IMR-90 (cell line): Measurements from ENCODE around the gene HIVEP3. TPM values are rescaled to one million over a fixed set of nuclear protein-coding genes. Genes with fewer than 3 reads are reported as not detected.
A peak's percentile ranks its signal among the peaks of the same experiment; 100 is the strongest.

Experiments
- ATAC-seq: fragments of 200-7000 bp; cut with Tn5 transposase; 2 replicates; pipeline ENCODE4 v1.9.1; 2020; ENCODE audit warnings: low read depth, mild to moderate bottlenecking, moderate library complexity
- BruUV-seq: library from RNA; stranded (reverse); fragments of 400-500 nt; replicated peaks from 2 replicates; lab custom pipeline; 2021; lab: Mats Ljungman, UMichigan
- CTCF ChIA-PET: fragments of 300-600 bp; formaldehyde crosslinking; extraction: SDS; loops from one replicate; lab custom pipeline; 2021; ENCODE audit warnings: antibody characterized with exemption; lab: Yijun Ruan, JAX
- POLR2A ChIA-PET: fragments of 300-600 bp; sonication (Branson Sonifier 250); formaldehyde crosslinking; loops from one replicate; lab custom pipeline; 2022; ENCODE audit warnings: antibody characterized with exemption; ENCODE audit not compliant: unreplicated experiment; lab: Charles Lee
- DNase-seq: peaks from one replicate; pipeline ENCODE4 v3.0.0; 2013
- H2AFZ ChIP-seq: replicated peaks from 2 replicates; pipeline ENCODE3; 2013; ENCODE audit warnings: low read length, mild to moderate bottlenecking; ENCODE audit not compliant: poor library complexity
- H2AK5ac ChIP-seq: 2 replicates; pipeline ENCODE4 v1.6.1; 2013; ENCODE audit warnings: low read depth, low read length, inconsistent platforms
- H2AK9ac ChIP-seq: replicated peaks from 2 replicates; pipeline ENCODE3; 2013; ENCODE audit warnings: mild to moderate bottlenecking, low read depth, low read length, moderate library complexity; ENCODE audit not compliant: poor library complexity
- H2BK120ac ChIP-seq: 2 replicates; pipeline ENCODE4 v1.6.1; 2013; ENCODE audit warnings: low read depth, low read length, inconsistent platforms
- H2BK15ac ChIP-seq: 3 replicates; pipeline ENCODE4 v1.6.1; 2013; ENCODE audit warnings: low read depth, low read length, inconsistent platforms
- H2BK20ac ChIP-seq: 2 replicates; pipeline ENCODE4 v1.6.1; 2013; ENCODE audit warnings: low read depth, mild to moderate bottlenecking, inconsistent platforms, low read length, moderate library complexity
- H2BK5ac ChIP-seq: 2 replicates; pipeline ENCODE4 v1.6.1; 2013; ENCODE audit warnings: mild to moderate bottlenecking, low read depth, low read length, inconsistent platforms; ENCODE audit not compliant: poor library complexity, severe bottlenecking
- H3K14ac ChIP-seq: replicated peaks from 2 replicates; pipeline ENCODE4 v1.6.1; 2013; ENCODE audit warnings: low read depth, low read length, inconsistent platforms
- H3K18ac ChIP-seq: 2 replicates; pipeline ENCODE4 v1.6.1; 2013; ENCODE audit warnings: low read depth, low read length, control low read depth
- H3K23ac ChIP-seq: 2 replicates; pipeline ENCODE4 v1.6.1; 2013; ENCODE audit warnings: low read depth, low read length, inconsistent platforms
- H3K27ac ChIP-seq: 2 replicates; pipeline ENCODE4 v1.5.1; 2013; ENCODE audit warnings: mild to moderate bottlenecking, control low read depth, low read length; ENCODE audit not compliant: insufficient read depth
- H3K27me3 ChIP-seq: 2 replicates; pipeline ENCODE4 v1.6.1; 2013; ENCODE audit warnings: low read length; ENCODE audit not compliant: control insufficient read depth, insufficient read depth
- H3K36me3 ChIP-seq: 2 replicates; pipeline ENCODE4 v1.6.1; 2013; ENCODE audit warnings: low read length, mixed read lengths; ENCODE audit not compliant: control insufficient read depth, insufficient read depth
- H3K4ac ChIP-seq: 2 replicates; pipeline ENCODE4 v1.6.1; 2013; ENCODE audit warnings: low read depth, low read length, inconsistent platforms
- H3K4me1 ChIP-seq: 2 replicates; pipeline ENCODE4 v1.6.1; 2013; ENCODE audit warnings: low read length, mixed read lengths; ENCODE audit not compliant: control insufficient read depth, insufficient read depth
- H3K4me2 ChIP-seq: 2 replicates; pipeline ENCODE4 v1.6.1; 2013; ENCODE audit warnings: low read depth, mild to moderate bottlenecking, control low read depth, low read length, moderate library complexity
- H3K4me3 ChIP-seq: 2 replicates; pipeline ENCODE4 v1.5.1; 2013; ENCODE audit warnings: low read depth, mild to moderate bottlenecking, control low read depth, low read length, moderate library complexity; ENCODE audit not compliant: insufficient read depth
- H3K56ac ChIP-seq: 2 replicates; pipeline ENCODE4 v1.6.1; 2013; ENCODE audit warnings: low read length, inconsistent platforms; ENCODE audit not compliant: insufficient read depth; ENCODE audit errors: extremely low read depth
- H3K79me1 ChIP-seq, 2 experiments: 2 replicates each; pipeline ENCODE4 v1.6.1; 2013; ENCODE audit warnings: low read length in 2 of 2, inconsistent platforms in 1 of 2, low read depth in 1 of 2
- H3K9ac ChIP-seq: 2 replicates; pipeline ENCODE4 v1.6.1; 2013; ENCODE audit warnings: low read depth, low read length, control low read depth
- H3K9me1 ChIP-seq: 2 replicates; pipeline ENCODE4 v1.6.1; 2013; ENCODE audit warnings: low read length, inconsistent platforms; ENCODE audit not compliant: insufficient read depth
- H3K9me3 ChIP-seq: 2 replicates; pipeline ENCODE4 v1.6.1; 2013; ENCODE audit warnings: low read length; ENCODE audit not compliant: control insufficient read depth, insufficient read depth
- H4K20me1 ChIP-seq: 2 replicates; pipeline ENCODE4 v1.6.1; 2013; ENCODE audit warnings: low read length, inconsistent platforms; ENCODE audit not compliant: insufficient read depth
- H4K5ac ChIP-seq: 2 replicates; pipeline ENCODE4 v1.6.1; 2013; ENCODE audit warnings: mild to moderate bottlenecking, low read depth, low read length, control low read depth
- H4K8ac ChIP-seq, 2 experiments: 2 replicates each; pipeline ENCODE4 v1.6.1; 2013; ENCODE audit warnings: low read depth in 2 of 2, low read length in 2 of 2, control low read depth in 1 of 2, inconsistent platforms in 1 of 2
- H4K91ac ChIP-seq: 2 replicates; pipeline ENCODE4 v1.6.1; 2013; ENCODE audit warnings: low read depth, low read length, inconsistent platforms; ENCODE audit not compliant: insufficient read depth
- BHLHE40 ChIP-seq: fragments of 150-350 bp; IDR thresholded peaks from 2 replicates; pipeline ENCODE4 v1.6.1; 2016; ENCODE audit warnings: mild to moderate bottlenecking, low read depth, low read length
- CEBPB ChIP-seq: IDR thresholded peaks from 2 replicates; pipeline ENCODE4 v1.6.1; 2012; ENCODE audit warnings: low read depth, low read length, improper control_type of control experiment
- CHD1 ChIP-seq: IDR thresholded peaks from 2 replicates; pipeline ENCODE4 v1.6.1; 2012; ENCODE audit warnings: low read depth, low read length, improper control_type of control experiment
- CTCF ChIP-seq: conservative IDR thresholded peaks from 2 replicates; pipeline ENCODE4 v1.5.1; 2012; ENCODE audit warnings: mild to moderate bottlenecking, low read depth, low read length, improper control_type of control experiment
- ELK1 ChIP-seq: fragments of 150-350 bp; IDR thresholded peaks from 2 replicates; pipeline ENCODE4 v1.6.1; 2016; ENCODE audit warnings: low read depth, mild to moderate bottlenecking, low read length, moderate library complexity, borderline replicate concordance
- FOS ChIP-seq: fragments of 150-350 bp; IDR thresholded peaks from 2 replicates; pipeline ENCODE4 v1.6.1; 2016; ENCODE audit warnings: low read depth, low read length
- MAFK ChIP-seq: IDR thresholded peaks from 2 replicates; pipeline ENCODE4 v1.6.1; 2012; ENCODE audit warnings: low read depth, low read length, improper control_type of control experiment
- MAZ ChIP-seq: IDR thresholded peaks from 2 replicates; pipeline ENCODE4 v1.6.1; 2012; ENCODE audit warnings: low read depth, mild to moderate bottlenecking, low read length, improper control_type of control experiment, moderate library complexity, borderline replicate concordance
- MXI1 ChIP-seq: IDR thresholded peaks from 2 replicates; pipeline ENCODE4 v1.6.1; 2012; ENCODE audit warnings: low read depth, mild to moderate bottlenecking, low read length, moderate library complexity, borderline replicate concordance
- NFE2L2 ChIP-seq: fragments of 150-350 bp; IDR thresholded peaks from 2 replicates; pipeline ENCODE4 v1.6.1; 2016; ENCODE audit warnings: low read depth, mild to moderate bottlenecking, low read length
- POLR2A ChIP-seq: IDR thresholded peaks from 2 replicates; pipeline ENCODE4 v1.6.1; 2012; ENCODE audit warnings: mild to moderate bottlenecking, low read depth, low read length
- RAD21 ChIP-seq: IDR thresholded peaks from 2 replicates; pipeline ENCODE4 v1.6.1; 2012; ENCODE audit warnings: low read length, improper control_type of control experiment
- RCOR1 ChIP-seq: IDR thresholded peaks from 2 replicates; pipeline ENCODE4 v1.6.1; 2012; ENCODE audit warnings: mild to moderate bottlenecking, low read length, improper control_type of control experiment; ENCODE audit not compliant: insufficient replicate concordance
- SMC3 ChIP-seq: fragments of 150-350 bp; IDR thresholded peaks from 2 replicates; pipeline ENCODE4 v1.6.1; 2016; ENCODE audit warnings: low read depth, mild to moderate bottlenecking, antibody characterized with exemption, low read length, moderate library complexity
- USF2 ChIP-seq: fragments of 150-350 bp; IDR thresholded peaks from 2 replicates; pipeline ENCODE4 v1.6.1; 2017; ENCODE audit warnings: mild to moderate bottlenecking, antibody characterized with exemption, low read length, low read depth
- WGBS, 2 experiments: methylation state at CpG; one replicate each; pipeline versions ENCODE4 v1.1.5 to v1.1.7; 2013; ENCODE audit warnings: missing lambda C conversion rate in 2 of 2; ENCODE audit not compliant: insufficient read length in 1 of 2; ENCODE audit errors: extremely low coverage in 2 of 2; 5-methylcytosine and 5-hydroxymethylcytosine counted together
- dilution Hi-C: fragments of 300-500 bp; cut with HindIII; formaldehyde crosslinking; loops from one replicate; pipeline ENCODE4 v1.14.3; 2018; ENCODE audit warnings: low sequenced_read_pairs; ENCODE audit not compliant: unreplicated experiment
- in situ Hi-C: fragments of 300-500 bp; cut with MboI; formaldehyde crosslinking; loops from 3 replicates; pipeline ENCODE4 v1.14.3; 2019; ENCODE audit warnings: low sequenced_read_pairs, inconsistent platforms, mixed read lengths
- intact Hi-C: fragments of 100-400 bp; cut with micrococcal nuclease; formaldehyde crosslinking; loops from 2 replicates; pipeline ENCODE4 v1.10.0; 2022
- polyA plus RNA-seq, 3 experiments: library from polyadenylated mRNA; depleted of rRNA; stranded (reverse); fragments of >200 nt; gene quantifications; 2 replicates each; pipeline ENCODE4 v1.2.3, GENCODE V29; 2012; ENCODE audit warnings: low replicate concordance in 1 of 3
- total RNA-seq: library from RNA; depleted of rRNA; stranded (reverse); fragments of >200 nt; gene quantifications from 2 replicates; pipeline ENCODE4 v1.2.3, GENCODE V29; 2012

The HIVEP3 gene
- total and polyA plus RNA-seq, 2 of the 4 experiments (the other 2 are of a cell fraction) = 1.4 to 4.0 TPM

- no peak overlapping the region for H3K4me2 ChIP-seq
- no peak overlapping the region; the same call in 1 of the 2 replicates for H3K23ac ChIP-seq
- no TSS peak for BruUV-seq
- in situ Hi-C loops (no loop called here), intact Hi-C loops (no loop called here), dilution Hi-C loops (no loop called here)
- no peak overlapping the region for H3K9ac ChIP-seq
- H4K20me1 ChIP-seq = no peaks in the 10 kb centered on the region
- H3K79me1 ChIP-seq = no peaks in the 10 kb centered on the region
- H3K36me3 ChIP-seq = no peaks in the 10 kb centered on the region
- H2BK120ac ChIP-seq = no peak overlapping the region
- no peak overlapping the region for H3K27ac ChIP-seq
- peaks cover 17% of the 10 kb centered on the region; the same call in 1 of the 2 replicates for H3K27me3 ChIP-seq
- no peak overlapping the region for H2AK5ac ChIP-seq
- no peak overlapping the region for H2BK5ac ChIP-seq
- H2BK15ac ChIP-seq = no peak overlapping the region
- no peak overlapping the region for H3K18ac ChIP-seq
- no peak overlapping the region for H3K4me3 ChIP-seq
- peak overlapping the region; percentile 5 for H2AFZ ChIP-seq
- no peak for DNase-seq
- ChIA-PET POLR2A (interaction anchor here (0.6 kb wide), 1 partner anchor 317 kb away, joined by 7 read pairs; no protein-coding TSS in a partner anchor), CTCF (no interaction called here)
- no peaks in the 10 kb centered on the region for H3K9me3 ChIP-seq
- peaks cover 2% of the 10 kb centered on the region; the same call in 1 of the 2 replicates for H3K4me1 ChIP-seq
- H3K4ac ChIP-seq = no peak overlapping the region
- 32% methylated on average over 3 of the region's 10 CpGs; no CpG with 5 or more reads in 1 of the 2 experiments for WGBS, 2 experiments
- no peak overlapping the region for H3K56ac ChIP-seq
- no peak overlapping the region for H4K8ac ChIP-seq
- H4K91ac ChIP-seq = no peak overlapping the region
- no peak overlapping the region for H2BK20ac ChIP-seq
- no peak overlapping the region for H3K14ac ChIP-seq
- no peak overlapping the region for H4K5ac ChIP-seq
- ATAC-seq = 0 out of 2 replicates have a peak, but pooled peaks have one; percentile 12
- no peak overlapping the region for H2AK9ac ChIP-seq
- no peaks in the 10 kb centered on the region for H3K9me1 ChIP-seq
- TF ChIP-seq CHD1 (no peak), ELK1 (no peak), RAD21 (no peak), MAZ (no peak), POLR2A (no peak), SMC3 (no peak), USF2 (no peak), BHLHE40 (no peak), FOS (no peak), MAFK (no peak), CTCF (no peak), CEBPB (no peak), MXI1 (no peak), RCOR1 (no peak), NFE2L2 (no peak)
These were observed 461.7 kb downstream of the HIVEP3 start for GRCh38 chr1:41456847-41457540.
